Adrenal gland (tissue), 5 donors: Measurements from ENCODE around the gene EFEMP1.
"Not testable (repeated sequence)": the region's sequence is repeated elsewhere in the genome, so short reads cannot be mapped to it uniquely, and the experiment has no call there.

Experiments
- POLR2A ChIP-seq, 2 donors: fragments of 450-650 bp; IDR thresholded peaks; one replicate each; pipeline ENCODE4 v1.6.1; 2017; ENCODE audit warnings: antibody characterized with exemption in 2 of 2, mild to moderate bottlenecking in 2 of 2, moderate library complexity in 1 of 2
- TF ChIP-seq, protein P1 (sequence below), 6 experiments: fragments of 450-650 bp in 4 of 6; fragments of 200-600 bp in 2 of 6; sonication (generic) in 1 of 6; IDR thresholded peaks; 1 replicate in 5 of 6; 2 replicates in 1 of 6; pipeline versions ENCODE4 v1.5.1 to v1.8.0; 2016 to 2021; ENCODE audit warnings: antibody characterized with exemption in 6 of 6, mild to moderate bottlenecking in 2 of 6, moderate library complexity in 1 of 6
- donor health status: DM: no; HTN: no; CAD: no.

DNA sequence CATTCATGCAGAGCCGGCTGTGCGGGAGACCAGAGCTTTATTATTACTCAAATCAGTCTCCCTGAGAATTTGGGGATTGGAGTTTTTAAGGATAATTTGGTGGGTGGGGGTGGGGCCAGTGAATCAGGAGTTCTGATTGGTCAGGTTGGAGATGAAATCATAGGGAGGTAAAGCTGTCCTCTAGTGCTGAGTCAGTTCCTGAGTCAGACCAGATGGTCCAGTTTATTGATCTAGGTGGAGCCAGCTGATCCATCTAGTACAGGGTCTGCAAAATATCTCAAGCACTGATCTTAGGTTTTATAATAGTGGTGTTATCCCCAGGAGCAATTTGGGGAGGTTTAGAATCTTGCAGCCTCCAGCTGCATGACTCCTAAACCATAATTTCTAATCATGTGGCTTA lies 96.2 kb downstream of the EFEMP1 start:
- TF ChIP-seq POLR2A (IDR thresholded peaks at IDR 0.05) = not testable (repeated sequence)
- TF ChIP-seq, protein P1, sequence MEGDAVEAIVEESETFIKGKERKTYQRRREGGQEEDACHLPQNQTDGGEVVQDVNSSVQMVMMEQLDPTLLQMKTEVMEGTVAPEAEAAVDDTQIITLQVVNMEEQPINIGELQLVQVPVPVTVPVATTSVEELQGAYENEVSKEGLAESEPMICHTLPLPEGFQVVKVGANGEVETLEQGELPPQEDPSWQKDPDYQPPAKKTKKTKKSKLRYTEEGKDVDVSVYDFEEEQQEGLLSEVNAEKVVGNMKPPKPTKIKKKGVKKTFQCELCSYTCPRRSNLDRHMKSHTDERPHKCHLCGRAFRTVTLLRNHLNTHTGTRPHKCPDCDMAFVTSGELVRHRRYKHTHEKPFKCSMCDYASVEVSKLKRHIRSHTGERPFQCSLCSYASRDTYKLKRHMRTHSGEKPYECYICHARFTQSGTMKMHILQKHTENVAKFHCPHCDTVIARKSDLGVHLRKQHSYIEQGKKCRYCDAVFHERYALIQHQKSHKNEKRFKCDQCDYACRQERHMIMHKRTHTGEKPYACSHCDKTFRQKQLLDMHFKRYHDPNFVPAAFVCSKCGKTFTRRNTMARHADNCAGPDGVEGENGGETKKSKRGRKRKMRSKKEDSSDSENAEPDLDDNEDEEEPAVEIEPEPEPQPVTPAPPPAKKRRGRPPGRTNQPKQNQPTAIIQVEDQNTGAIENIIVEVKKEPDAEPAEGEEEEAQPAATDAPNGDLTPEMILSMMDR (IDR thresholded peaks at IDR 0.05) = not testable (repeated sequence)
